ENCODE measurements around the gene APPBP2. TPM values are rescaled to one million over a fixed set of nuclear protein-coding genes. Genes with fewer than 3 reads are reported as not detected.

Gene APPBP2
- total and polyA plus RNA-seq, 2 of the 8 experiments (the other 6 are each of a cell fraction or from before 2014, with no cell fraction given): 3.3 to 18.0 TPM

GRCh38 chr17:60555786-60556185, 29.7 kb upstream of the APPBP2 start:
- Histone ChIP-seq H3K27me3 (replicated peaks in 1 of 4; ENCODE audit: control insufficient read depth in 3 of 4, extremely low read depth in 1 of 4, insufficient read depth in 3 of 4, low read length in 3 of 4) (no peaks in the 10 kb centered on the region), H3K56ac (replicated peaks; ENCODE audit: insufficient read length, low read depth, low read length) (no peak overlapping the region), H3K4me2 (ENCODE audit: insufficient read depth in 1 of 2, low read depth in 2 of 2, low read length in 2 of 2) (no peak overlapping the region), H3K23me2 (ENCODE audit: low read depth, low read length) (no peaks in the 10 kb centered on the region), H4K20me1 (replicated peaks in 1 of 2; ENCODE audit: control insufficient read depth in 1 of 2, insufficient read depth in 2 of 2, low read length in 2 of 2) (no peaks in the 10 kb centered on the region), H3K4me3 (ENCODE audit: extremely low read depth in 1 of 4, insufficient read depth in 2 of 4, low read depth in 3 of 4, low read length in 4 of 4) (no peak overlapping the region), H3K4me1 (replicated peaks in 1 of 4; ENCODE audit: control insufficient read depth in 3 of 4, insufficient read depth in 4 of 4, low read length in 3 of 4) (no peaks in the 10 kb centered on the region), H2BK5ac (ENCODE audit: low read depth, low read length) (no peak overlapping the region), H3K36me3 (ENCODE audit: control insufficient read depth in 2 of 4, insufficient read depth in 4 of 4, low read length in 3 of 4) (no peaks in the 10 kb centered on the region; a peak in 1 of 8 replicates), H2BK20ac (ENCODE audit: low read length) (no peak overlapping the region), H2AK5ac (ENCODE audit: low read depth, low read length) (no peak overlapping the region), H3K23ac (ENCODE audit: insufficient read length) (no peak overlapping the region), H4K8ac (ENCODE audit: extremely low read depth, insufficient read depth, low read length) (no peak overlapping the region), H2BK12ac (ENCODE audit: low read depth, low read length) (no peak overlapping the region), H3K79me1 (ENCODE audit: low read depth, low read length) (no peaks in the 10 kb centered on the region), H3K4ac (replicated peaks; ENCODE audit: insufficient read length, low read depth, low read length) (no peak overlapping the region), H4K5ac (ENCODE audit: insufficient read length, low read depth, low read length) (no peak overlapping the region), H3K14ac (ENCODE audit: insufficient read length) (no peak overlapping the region), H3K9ac (replicated peaks in 1 of 4; ENCODE audit: extremely low read depth in 1 of 4, low read depth in 3 of 4, low read length in 3 of 4) (no peak overlapping the region), H2BK120ac (replicated peaks; ENCODE audit: low read depth, low read length) (no peak overlapping the region), H3K9me3 (ENCODE audit: insufficient read depth in 2 of 2, low read depth in 1 of 2, low read length in 1 of 2) (peaks cover 19 to 31% of the 10 kb centered on the region in 2 experiments), H3K18ac (ENCODE audit: extremely low read depth, low read length) (no peak overlapping the region), H3K27ac (ENCODE audit: low read depth, low read length) (no peak overlapping the region), H2AFZ (ENCODE audit: low read length) (no peak overlapping the region), H2BK15ac (ENCODE audit: low read length) (no peak overlapping the region), H3K79me2 (ENCODE audit: control insufficient read depth in 1 of 2, insufficient read depth in 2 of 2, low read length in 2 of 2) (no peaks in the 10 kb centered on the region), H4K91ac (replicated peaks; ENCODE audit: insufficient read length, low read length) (no peak overlapping the region)
- FAIRE-seq (no peak), DNase-seq (ENCODE audit: low read depth in 1 of 2, low spot score in 2 of 2) (no peak)
- 90% methylated on average over 4 of the region's 4 CpGs; no CpG with 5 or more reads in 1 of the 2 experiments for WGBS, 2 experiments (ENCODE audit: extremely low coverage in 1 of 2, insufficient coverage in 1 of 2, insufficient read length in 1 of 2, insufficient replicate concordance in 2 of 2, low coverage in 1 of 2, low lambda C conversion rate in 2 of 2, missing lambda C conversion rate in 1 of 2)
- ChIA-PET POLR2A (ENCODE audit: partially characterized antibody) (interaction anchor here (1.5 kb wide), 1 partner anchor 15 kb away, joined by 3 read pairs; no protein-coding TSS in a partner anchor), CTCF (ENCODE audit: partially characterized antibody) (interaction anchor here (0.8 to 6.4 kb wide), 2 partner anchors 9 to 14 kb away, joined by 4 to 48 read pairs; no protein-coding TSS in a partner anchor)
- TF ChIP-seq CHD2 (IDR thresholded peaks at IDR 0.05; ENCODE audit: low read length) (no peak), PHF8 (conservative IDR thresholded peaks at IDR 0.05; ENCODE audit: low read depth, low read length) (no peak), BACH1 (IDR thresholded peaks at IDR 0.05; ENCODE audit: low read length) (no peak), POLR2A (IDR thresholded peaks at IDR 0.05; ENCODE audit: control extremely low read depth in 1 of 2, low read depth in 2 of 2, low read length in 2 of 2) (no peak), RNF2 (IDR thresholded peaks at IDR 0.05; ENCODE audit: borderline replicate concordance, low read depth, low read length, missing control alignments, poor library complexity, severe bottlenecking) (no peak), HDAC2 (IDR thresholded peaks at IDR 0.05; ENCODE audit: borderline replicate concordance in 1 of 2, low read depth in 2 of 2, low read length in 2 of 2) (no peak), SP4 (IDR thresholded peaks at IDR 0.05; ENCODE audit: low read length) (no peak), RFX5 (IDR thresholded peaks at IDR 0.05; ENCODE audit: borderline replicate concordance, low read depth, low read length) (no peak), RBBP5 (IDR thresholded peaks at IDR 0.05; ENCODE audit: borderline replicate concordance, low read depth, low read length) (no peak), KDM5A (IDR thresholded peaks at IDR 0.05; ENCODE audit: low read length) (no peak), SAP30 (IDR thresholded peaks at IDR 0.05; ENCODE audit: insufficient read depth, insufficient replicate concordance, low read length) (no peak), BCL11A (IDR thresholded peaks at IDR 0.05; ENCODE audit: low read depth in 2 of 2, low read length in 2 of 2) (no peak)

All from H1 (cell line).